ENCODE data around the gene PER2.

Gene PER2

DNA sequence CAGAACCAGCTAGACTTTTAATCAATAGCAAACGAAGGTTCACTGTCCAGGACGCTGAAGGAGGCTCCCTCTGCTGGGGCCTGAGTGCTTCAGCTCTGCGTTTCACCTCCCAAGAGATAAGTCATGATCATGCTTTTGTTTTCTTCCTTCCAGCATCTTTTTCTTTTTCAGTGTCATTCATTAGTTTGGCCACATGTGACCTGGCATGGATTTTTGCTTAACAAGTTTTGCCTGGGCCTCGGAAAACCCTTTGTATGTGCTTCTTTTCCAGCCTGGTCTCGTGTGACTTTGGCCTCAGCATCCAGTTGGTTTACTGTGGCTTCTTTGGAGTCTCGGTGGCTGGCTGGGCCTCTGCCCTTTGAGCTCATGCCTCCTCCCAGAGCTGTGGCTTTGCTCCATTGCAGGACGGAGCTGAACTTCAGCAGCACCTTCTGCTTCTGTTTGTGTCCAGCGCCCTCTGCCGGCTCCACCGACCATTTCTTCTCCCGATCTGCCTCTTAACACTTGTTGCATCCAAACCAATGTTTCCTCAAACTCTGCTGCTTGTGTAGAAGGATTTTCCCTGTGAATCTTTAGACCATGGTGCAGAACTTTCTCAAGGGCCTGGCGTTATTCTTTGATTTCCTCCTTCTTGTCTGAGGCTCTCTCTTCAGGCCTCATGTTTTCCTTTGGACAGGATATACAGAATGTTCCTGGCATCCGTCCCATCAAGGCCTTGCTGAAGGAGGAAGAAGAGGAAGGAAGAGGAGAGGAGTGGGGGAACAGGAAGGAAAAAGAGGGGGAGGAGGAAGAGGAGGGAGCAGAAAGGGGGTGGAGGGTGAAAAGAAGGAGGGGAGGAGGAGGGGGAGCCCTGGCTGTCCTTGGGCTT, 25.0 kb downstream of the PER2 start:
- peak; percentile 57 for DNase-seq (ENCODE audit: low read depth)

DNA sequence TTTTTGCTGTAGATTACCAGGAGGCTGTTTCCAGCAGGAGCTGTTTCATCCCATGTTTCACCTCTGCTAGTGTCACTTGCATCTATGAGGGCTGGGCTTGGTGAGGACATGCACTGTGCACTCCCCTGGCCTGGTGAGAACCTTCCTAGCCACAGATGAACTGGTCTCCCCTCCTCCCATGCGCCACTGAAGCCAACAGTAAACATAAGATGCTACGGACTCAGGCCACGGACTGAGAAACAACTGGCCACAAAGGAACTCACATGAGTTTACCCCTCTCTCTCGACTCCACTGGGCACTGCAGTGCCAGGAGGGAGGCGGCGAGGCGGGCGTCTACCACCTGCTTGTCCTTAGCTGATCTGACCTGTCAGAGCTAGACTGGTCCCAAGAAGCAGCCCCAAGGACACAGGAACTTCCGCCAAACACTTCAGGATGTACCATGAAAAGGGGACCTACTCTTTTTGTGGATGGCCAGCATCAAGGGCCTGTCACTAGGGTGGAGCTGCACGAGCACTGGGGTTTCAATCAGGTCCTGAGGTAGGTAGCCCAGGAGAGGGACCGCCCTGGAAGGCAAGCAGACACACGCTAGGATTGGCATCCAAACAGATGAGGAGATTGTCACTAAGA, 25.8 kb downstream of the PER2 start:
- DNase-seq (ENCODE audit: low read depth): no peak

- no peak for DNase-seq (ENCODE audit: low read depth)
These were observed 26.6 kb downstream of the PER2 start for GRCh38 chr2:238261718-238262375.

DNA sequence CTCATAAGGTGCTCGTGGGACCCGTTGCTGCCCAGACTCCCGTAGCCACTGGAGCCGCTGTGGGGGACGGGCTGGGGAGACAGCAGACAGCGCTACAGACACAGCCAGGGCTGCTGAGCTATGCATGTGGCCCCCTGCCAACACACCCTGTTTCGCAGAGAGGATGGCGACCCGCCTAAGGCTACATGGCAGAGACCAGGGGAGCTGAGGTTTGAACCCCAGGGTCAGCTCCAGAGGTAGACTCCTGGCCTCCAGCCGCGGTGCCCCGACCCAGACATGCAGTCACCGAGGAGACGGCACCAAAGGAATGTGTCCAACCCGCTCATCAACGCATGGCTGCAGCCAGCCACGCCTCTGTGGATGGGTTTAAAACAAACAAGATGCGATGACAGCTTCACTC, 27.5 kb downstream of the PER2 start:
- no peak for DNase-seq (ENCODE audit: low read depth)

GRCh38 chr2:238259061-238260020, 29.1 kb downstream of the PER2 start:
- DNase-seq (ENCODE audit: low read depth): no peak

DNA sequence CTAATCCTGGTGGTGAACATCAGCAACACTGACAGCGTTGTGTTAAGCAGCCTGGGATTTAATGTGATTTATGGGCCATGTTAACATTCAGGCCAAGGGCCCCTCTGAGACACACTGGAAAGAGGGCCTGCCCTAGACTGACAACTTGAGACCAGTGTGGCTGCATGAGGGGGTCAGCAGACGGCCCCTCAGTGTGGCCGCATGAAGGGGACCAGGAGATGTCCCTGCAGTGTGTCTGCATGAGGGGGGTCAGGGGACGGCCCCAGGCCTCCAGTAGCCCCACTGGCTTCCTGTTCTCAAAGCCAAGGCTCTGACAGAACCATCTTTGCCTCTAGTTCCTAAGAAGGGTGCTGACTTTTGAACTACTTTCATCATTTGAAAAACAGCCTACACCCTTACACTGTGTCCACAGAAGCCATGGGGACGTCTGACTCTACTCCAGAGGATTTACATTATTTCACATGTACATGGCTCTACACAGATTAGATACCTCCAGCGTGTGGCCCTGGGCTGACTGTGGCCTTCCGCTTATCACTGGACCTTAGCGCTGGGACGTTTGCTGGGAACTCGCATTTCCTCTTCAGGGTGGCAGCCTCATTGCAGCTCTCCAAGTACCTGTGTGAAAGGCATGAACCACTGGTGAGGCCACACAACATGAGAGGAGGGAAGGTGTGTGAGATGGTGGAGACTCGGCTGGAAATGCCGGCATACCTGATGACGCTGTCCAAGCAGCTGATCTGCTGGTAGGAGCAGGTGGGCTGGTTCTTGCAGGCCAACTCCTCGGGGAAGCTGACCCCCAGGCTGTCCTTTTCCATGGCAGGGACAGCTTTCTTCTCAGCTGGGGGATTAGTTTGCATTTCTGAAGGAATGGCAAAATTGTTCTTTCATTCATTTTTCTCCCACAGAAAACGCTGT, 30.4 kb downstream of the PER2 start:
- no peak for DNase-seq (ENCODE audit: low read depth)

GRCh38 chr2:238256594-238257104, 31.8 kb downstream of the PER2 start:
- peak; percentile 53 for DNase-seq (ENCODE audit: low read depth)

- DNase-seq (ENCODE audit: low read depth): no peak
These were observed 32.3 kb downstream of the PER2 start for GRCh38 chr2:238256111-238256510.

GRCh38 chr2:238255636-238256035, 32.8 kb downstream of the PER2 start:
- no peak for DNase-seq (ENCODE audit: low read depth)

DNA sequence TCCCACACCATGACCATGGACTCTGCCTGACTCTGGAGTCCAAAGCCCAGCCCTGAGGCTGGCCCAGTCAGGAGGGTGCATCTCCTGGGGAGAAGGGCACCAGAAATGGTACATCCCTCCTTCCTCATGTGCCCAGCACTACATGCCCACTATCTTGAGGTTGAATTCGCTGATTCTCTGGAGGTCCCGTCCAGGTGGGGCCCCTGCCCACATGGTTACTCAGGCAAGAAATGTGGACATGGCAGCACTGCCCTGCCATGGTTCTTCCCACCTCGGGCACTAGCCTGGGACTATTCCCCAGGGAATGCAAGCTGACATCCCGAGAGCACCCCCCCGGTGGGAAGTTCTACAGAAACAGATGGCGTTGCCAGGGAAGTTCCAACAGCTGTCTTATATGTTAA, 33.3 kb downstream of the PER2 start:
- no peak for DNase-seq (ENCODE audit: low read depth)

GRCh38 chr2:238254095-238254723, 34.2 kb downstream of the PER2 start:
- no peak for DNase-seq (ENCODE audit: low read depth)

GRCh38 chr2:238252766-238253630, 35.4 kb downstream of the PER2 start:
- no peak for DNase-seq (ENCODE audit: low read depth)

GRCh38 chr2:238251986-238252385, 36.4 kb downstream of the PER2 start:
- DNase-seq (ENCODE audit: low read depth): no peak

DNA sequence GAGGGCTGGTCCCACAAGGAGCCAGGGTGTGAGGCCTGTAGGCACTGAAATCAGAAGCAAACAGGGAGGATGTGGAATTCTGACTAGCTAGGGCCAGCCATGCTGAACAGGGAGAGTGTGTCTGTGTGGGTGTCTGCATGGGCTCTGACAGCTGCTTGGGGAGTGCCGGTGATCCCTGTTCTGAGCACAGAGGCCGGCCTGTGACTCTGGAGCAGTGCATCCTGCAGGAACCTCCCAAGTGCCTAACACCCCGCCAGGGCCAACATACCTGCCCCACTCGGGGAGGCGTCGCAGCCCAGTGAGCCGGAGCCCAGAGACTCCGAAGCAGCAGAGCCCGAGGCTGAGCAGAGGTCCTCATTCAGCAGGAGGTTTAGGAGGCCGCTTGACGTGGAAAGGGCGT, 37.1 kb downstream of the PER2 start:
- no peak for DNase-seq (ENCODE audit: low read depth)

GRCh38 chr2:238250896-238251295, 37.5 kb downstream of the PER2 start:
- DNase-seq (ENCODE audit: low read depth): no peak

DNA sequence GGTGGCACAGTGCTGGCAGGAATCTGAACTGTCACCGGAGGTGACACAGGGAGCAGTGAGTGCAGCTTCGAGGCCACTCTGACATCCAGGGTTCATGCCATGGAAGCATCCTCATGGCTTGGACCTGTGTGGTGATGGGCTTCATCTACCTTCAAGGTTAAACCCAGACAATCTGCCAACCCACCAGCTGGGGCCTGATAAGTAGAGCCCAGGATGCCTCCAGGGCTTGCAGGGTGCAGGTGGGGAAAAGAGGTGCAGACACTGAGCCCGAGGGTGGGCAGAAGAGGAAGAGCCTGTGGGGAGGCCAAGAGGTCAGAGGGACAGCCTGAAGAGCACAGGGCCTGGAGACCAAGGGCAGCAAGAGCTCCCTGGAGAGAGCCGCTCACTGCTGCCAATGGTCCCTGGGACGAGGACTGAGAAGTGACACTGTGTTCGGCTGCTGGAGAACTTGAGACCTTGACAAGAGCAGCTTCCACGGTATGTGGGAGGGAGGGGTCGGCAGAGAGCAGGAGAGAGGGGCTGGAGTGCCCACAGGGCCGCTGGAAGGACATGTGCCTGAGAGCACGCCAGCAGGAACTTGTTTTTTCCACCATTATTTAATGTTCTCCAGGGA, 40.5 kb downstream of the PER2 start:
- DNase-seq (ENCODE audit: low read depth): no peak

DNA sequence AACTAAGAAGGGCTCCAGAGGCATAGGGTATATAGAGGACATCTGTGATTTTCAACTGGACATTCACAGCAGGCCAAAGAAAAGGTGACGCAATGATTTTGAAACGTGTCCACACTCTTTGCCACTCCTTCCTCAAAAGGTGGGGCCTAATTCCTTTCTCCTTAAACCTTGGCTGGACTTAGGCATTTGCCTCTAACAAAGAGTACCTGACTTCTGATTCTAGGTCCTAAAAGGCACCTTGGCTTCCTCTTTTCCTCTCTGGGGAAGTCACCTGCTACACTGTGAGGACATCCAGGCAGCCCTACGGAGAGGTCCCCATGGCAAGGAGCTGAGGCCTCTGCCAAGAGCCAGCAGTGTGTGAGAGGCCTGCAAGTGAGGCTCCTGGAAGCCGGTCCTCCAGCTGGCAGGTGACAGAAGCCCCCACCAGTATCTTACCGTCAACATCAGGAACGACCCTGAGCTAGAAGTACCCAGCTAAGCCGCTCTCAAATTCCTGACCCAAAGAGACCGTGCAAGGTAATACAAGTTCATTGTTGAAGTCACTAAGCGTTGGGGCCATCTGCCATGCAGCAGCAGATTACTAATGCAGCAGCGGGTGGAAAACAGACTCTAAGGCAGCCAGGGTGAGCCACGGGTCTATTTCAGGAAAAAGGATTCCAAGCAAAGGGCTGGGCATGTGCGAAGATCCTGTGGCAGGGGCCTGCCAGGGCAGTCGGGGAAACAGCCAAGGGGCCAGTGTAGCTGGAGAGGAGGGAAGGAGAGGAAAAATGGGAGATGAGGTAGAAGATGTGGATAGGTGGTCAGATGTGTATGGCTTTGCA, 41.2 kb downstream of the PER2 start:
- no peak for DNase-seq (ENCODE audit: low read depth)

GRCh38 chr2:238244151-238244550, 44.3 kb downstream of the PER2 start:
- DNase-seq (ENCODE audit: low read depth): no peak
